MM.1S (cell line): ENCODE measurements around the gene IER5.

ENCODE experiments used
- EZH2 ChIP-seq: fragments of 300-600 bp; sonication (generic); optimal IDR thresholded peaks from 2 replicates; pipeline ENCODE3; 2017; ENCODE audit warnings: low read depth, mild to moderate bottlenecking, antibody characterized with exemption, low read length, mixed read lengths
- EZH2phosphoT487 ChIP-seq: fragments of 300-600 bp; sonication (generic); IDR thresholded peaks from 2 replicates; pipeline ENCODE4 v1.6.1; 2018; ENCODE audit warnings: antibody characterized with exemption, low read length
- TF ChIP-seq, protein P1 (sequence below): fragments of 300-600 bp; sonication (generic); IDR thresholded peaks from 2 replicates; pipeline ENCODE4 v1.5.1; 2016; ENCODE audit warnings: antibody characterized with exemption, low read length, mixed read lengths

GRCh38 chr1:181133441-181133951 is 45.0 kb downstream of the IER5 start:
- TF ChIP-seq EZH2phosphoT487 (no peak), EZH2 (no peak)
- TF ChIP-seq, protein P1, sequence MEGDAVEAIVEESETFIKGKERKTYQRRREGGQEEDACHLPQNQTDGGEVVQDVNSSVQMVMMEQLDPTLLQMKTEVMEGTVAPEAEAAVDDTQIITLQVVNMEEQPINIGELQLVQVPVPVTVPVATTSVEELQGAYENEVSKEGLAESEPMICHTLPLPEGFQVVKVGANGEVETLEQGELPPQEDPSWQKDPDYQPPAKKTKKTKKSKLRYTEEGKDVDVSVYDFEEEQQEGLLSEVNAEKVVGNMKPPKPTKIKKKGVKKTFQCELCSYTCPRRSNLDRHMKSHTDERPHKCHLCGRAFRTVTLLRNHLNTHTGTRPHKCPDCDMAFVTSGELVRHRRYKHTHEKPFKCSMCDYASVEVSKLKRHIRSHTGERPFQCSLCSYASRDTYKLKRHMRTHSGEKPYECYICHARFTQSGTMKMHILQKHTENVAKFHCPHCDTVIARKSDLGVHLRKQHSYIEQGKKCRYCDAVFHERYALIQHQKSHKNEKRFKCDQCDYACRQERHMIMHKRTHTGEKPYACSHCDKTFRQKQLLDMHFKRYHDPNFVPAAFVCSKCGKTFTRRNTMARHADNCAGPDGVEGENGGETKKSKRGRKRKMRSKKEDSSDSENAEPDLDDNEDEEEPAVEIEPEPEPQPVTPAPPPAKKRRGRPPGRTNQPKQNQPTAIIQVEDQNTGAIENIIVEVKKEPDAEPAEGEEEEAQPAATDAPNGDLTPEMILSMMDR: no peak
